Endothelial cell (in vitro differentiated cells): Measurements from ENCODE around the gene RER1. TPM values are rescaled to one million over a fixed set of nuclear protein-coding genes. Genes with fewer than 3 reads are reported as not detected.

Source experiments
- DNase-seq: peaks from one replicate; pipeline ENCODE4 v3.0.0; 2021; ENCODE audit warnings: low spot score
- H3K27ac Mint-ChIP-seq: one replicate; pipeline ENCODE4 v1.8.0; 2021; ENCODE audit warnings: mixed read lengths, inconsistent platforms; ENCODE audit not compliant: unreplicated experiment
- H3K27me3 Mint-ChIP-seq: one replicate; pipeline ENCODE4 v1.8.0; 2021; ENCODE audit warnings: mild to moderate bottlenecking, moderate library complexity, mixed read lengths, inconsistent platforms; ENCODE audit not compliant: unreplicated experiment
- H3K36me3 Mint-ChIP-seq: one replicate; pipeline ENCODE4 v1.8.0; 2021; ENCODE audit warnings: mild to moderate bottlenecking, low read depth, mixed read lengths, inconsistent platforms; ENCODE audit not compliant: unreplicated experiment
- H3K4me1 Mint-ChIP-seq: one replicate; pipeline ENCODE4 v1.8.0; 2021; ENCODE audit warnings: mild to moderate bottlenecking, mixed read lengths, inconsistent platforms; ENCODE audit not compliant: unreplicated experiment
- H3K4me3 Mint-ChIP-seq: one replicate; pipeline ENCODE4 v1.8.0; 2021; ENCODE audit warnings: mild to moderate bottlenecking, mixed read lengths, inconsistent platforms; ENCODE audit not compliant: unreplicated experiment
- H3K9me3 Mint-ChIP-seq: one replicate; pipeline ENCODE4 v1.8.0; 2021; ENCODE audit warnings: mixed read lengths, inconsistent platforms; ENCODE audit not compliant: unreplicated experiment
- CTCF ChIP-seq: fragments of 200-600 bp; sonication (generic); IDR thresholded peaks from one replicate; pipeline ENCODE4 v1.5.0; 2021; ENCODE audit warnings: antibody characterized with exemption; ENCODE audit not compliant: unreplicated experiment
- long read RNA-seq: library from polyadenylated mRNA; unstranded; transcript quantifications from one replicate; pipeline ENCODE4 v2.0.0, GENCODE V29; 2020; ENCODE audit not compliant: unreplicated experiment
- total RNA-seq: library from RNA; stranded (reverse); fragmentation: NEBNext Ultra II Directional; extraction: Animal tissue kit (Norgen Biotek cat#: 25700); gene quantifications from one replicate; pipeline ENCODE4 v1.2.1, GENCODE V29; 2021; ENCODE audit not compliant: unreplicated experiment

The RER1 gene
- 141 TPM for total RNA-seq
- long read RNA-seq, transcript RER1-209 (7 exons, 3,044 nt) = major isoform, 61 of 95 reads
- long read RNA-seq, partial matches to known transcripts = 1 of 95 reads
- long read RNA-seq, other reads (novel, unspliced or antisense) = 26 of 95 reads

DNA sequence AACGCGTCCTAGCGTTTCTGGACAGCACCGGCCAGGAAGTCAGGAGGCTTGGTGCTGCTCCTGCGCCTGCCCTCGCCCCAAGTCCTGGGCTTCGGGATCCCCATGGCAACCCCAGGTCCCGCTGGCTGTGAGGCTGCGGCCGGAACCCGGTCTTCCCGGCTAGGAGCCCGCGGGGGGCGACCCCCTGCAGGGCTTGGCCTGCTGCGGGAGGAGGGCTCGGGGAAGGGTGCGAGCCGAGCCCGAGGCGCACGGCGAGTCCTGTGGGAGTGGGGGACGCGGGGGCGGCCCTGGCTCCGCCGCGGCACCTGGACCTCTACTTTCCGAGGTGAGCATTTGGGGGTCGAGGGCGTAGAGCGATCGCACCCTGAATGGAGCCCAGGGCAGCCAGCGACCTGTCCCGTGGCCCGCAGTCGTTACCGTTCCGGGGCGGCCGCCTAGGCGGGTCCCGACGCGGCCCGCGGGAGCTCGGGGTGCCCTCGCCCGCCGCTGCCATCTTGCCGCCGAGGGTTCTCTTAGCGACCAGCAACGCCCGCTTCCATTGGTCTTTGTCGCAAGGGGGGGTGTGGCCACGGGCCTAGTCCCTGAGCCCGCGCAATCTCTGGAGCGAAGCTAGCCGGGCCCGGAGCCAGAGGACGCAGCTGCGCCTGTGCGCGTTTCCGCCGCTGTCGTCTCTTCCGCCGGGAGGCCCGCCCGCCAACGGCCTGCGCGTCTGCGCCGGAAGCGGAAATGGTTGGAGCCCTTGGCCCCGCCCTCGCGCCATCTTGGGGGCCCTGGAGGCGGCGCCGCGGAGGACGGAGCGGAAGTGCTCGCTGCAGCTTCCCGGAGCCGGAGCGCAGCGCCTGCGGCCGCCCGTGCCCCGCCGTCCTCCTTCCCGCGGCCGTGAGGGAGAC is at the start of gene RER1, which contains the start of gene MORN1:
Gene RER1, plus strand, starts transcription at position 801 of the 890 bp plus-strand sequence. CDS start 3,950 bp downstream, outside the sequence.
Gene MORN1, minus strand, starts transcription at position 514 of the 890 bp plus-strand sequence. Its CDS starts 21 bp downstream, at position 493.
- Mint-ChIP-seq H3K27ac (peak within 1 kb of the TSS; percentile 96), H3K4me3 (peak within 1 kb of the TSS; percentile 98), H3K36me3 (peaks cover 13% of the 10 kb centered on the region), H3K27me3 (peaks cover 8% of the 10 kb centered on the region), H3K4me1 (peaks cover 12% of the 10 kb centered on the region), H3K9me3 (no peaks in the 10 kb centered on the region)
- DNase-seq = peak; percentile 99
- TF ChIP-seq CTCF = no peak

DNA sequence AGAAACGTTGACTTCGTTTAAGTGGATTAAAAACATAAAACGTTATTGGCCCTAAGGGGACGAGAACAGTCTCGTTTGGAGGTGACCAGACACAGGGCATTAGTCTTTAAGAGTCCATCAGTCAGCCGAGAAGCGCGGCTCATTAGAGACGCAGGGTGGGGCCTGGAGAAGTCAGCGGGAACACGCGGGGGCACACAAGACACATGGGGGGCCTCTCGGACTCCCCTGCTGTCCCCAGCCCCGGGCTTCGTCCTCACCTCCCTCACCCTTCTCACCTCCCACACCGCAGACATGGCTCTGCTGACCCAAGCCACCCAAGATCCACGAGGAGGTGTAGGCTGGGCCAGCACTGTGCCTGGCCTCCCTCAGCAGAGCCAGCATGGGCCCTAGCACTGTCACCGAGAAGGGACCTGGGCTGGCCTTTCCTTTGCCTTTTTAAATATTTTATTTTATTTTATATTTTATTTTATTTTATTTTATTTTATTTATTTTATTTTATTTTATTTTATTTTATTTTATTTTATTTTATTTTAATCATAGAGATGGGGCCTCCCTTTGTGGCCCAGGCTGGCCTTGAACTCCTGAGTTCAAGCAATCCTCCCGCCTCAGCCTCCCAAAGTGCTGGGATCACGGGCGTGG is 49.1 kb upstream of the RER1 start:
- Mint-ChIP-seq H3K4me3 (no peak overlapping the region), H3K27ac (no peak overlapping the region), H3K9me3 (no peaks in the 10 kb centered on the region), H3K4me1 (no peaks in the 10 kb centered on the region), H3K36me3 (no peaks in the 10 kb centered on the region), H3K27me3 (peaks cover 9% of the 10 kb centered on the region)
- no peak for TF ChIP-seq CTCF
- DNase-seq = no peak

DNA sequence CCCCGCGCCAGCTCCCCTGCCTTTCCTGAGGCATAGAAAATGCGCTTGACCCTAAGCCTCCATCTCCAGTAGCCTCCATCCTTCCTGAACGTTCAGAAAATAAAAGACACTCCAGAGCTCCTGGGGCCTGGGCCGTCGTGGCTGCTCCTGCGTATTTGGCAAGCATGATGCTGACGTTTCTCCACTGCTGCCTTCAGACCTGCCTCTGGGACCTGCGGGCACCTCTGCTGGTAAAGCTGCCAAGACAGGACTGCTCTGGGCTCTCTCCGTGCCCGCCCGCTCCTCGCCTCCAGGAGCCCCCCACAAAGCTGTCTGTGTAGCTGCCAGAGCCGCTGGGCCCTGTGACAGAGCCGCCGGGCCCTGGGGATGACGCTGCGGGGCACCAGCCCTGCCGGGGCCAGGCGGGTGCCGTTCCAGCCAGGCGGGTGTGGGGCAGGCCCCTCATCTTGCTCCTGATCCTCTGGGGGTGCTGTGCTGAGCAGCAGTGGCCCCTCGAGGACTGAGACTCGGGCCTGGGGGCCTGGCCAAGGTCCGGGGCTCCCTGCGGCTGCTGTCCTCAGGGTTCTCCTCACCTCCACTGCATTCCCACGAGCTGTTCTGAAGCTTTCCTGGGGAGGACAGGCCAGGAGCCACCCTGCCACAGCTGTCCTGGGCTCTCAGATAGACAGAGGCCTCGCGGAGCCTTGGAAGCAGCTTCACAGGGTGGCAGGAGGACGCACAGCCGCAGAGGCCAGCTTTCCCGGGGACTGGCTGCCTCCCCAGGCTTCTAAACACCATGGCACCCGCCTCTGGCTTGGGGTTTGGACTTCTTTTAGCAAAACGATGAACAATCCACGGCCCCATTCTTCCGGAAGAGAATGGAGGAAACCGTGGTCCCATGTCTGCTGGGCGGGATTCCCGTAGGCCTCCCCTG is 48.4 kb upstream of the RER1 start:
- Mint-ChIP-seq H3K4me3 (no peak overlapping the region), H3K27ac (no peak overlapping the region), H3K9me3 (no peaks in the 10 kb centered on the region), H3K4me1 (no peaks in the 10 kb centered on the region), H3K27me3 (peaks cover 7% of the 10 kb centered on the region), H3K36me3 (no peaks in the 10 kb centered on the region)
- TF ChIP-seq CTCF = no peak
- DNase-seq = no peak

- Mint-ChIP-seq H3K27ac (no peak overlapping the region), H3K4me1 (no peaks in the 10 kb centered on the region), H3K9me3 (no peaks in the 10 kb centered on the region), H3K4me3 (no peak overlapping the region), H3K27me3 (peaks cover 5% of the 10 kb centered on the region), H3K36me3 (no peaks in the 10 kb centered on the region)
- DNase-seq = no peak
- no peak for TF ChIP-seq CTCF
These were observed 47.4 kb upstream of the RER1 start for GRCh38 chr1:2344121-2344681.
